ENCODE measurements around the gene HSDL1.

DNA sequence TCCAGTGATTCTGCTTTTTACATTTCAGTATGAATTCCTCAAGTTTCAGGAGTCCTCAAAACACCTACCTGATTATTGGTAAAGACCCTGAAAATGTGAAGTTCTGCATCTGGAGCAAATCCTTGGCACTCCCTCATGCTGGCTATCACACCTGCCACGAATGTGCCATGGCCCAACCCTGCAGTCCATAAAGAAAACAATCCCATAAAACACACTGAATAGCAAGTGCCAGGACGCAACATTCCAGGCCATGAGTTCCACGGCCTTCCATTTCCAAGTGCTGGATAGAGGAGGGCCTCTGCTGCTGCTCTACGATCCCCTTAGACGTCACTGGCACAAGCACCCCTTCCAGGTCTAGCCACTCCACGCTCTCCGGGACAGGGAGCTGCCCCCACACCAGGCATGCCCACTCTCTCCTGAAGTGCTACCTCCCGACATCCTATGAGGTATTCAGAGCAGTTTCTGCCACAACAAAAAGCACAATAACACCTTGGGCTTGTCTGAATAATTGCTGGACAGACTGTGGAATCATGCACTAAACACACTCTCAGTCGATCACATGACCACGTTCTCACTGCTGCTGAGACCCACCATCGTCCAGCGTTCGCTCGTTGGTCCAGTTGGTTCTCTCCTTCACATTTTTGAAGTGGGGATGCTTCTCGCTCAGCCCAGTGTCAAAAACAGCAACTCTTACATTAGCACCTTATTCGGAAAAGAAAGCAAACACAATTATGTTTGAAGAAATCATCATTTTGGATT, 51.7 kb downstream of the HSDL1 start:
- TF ChIP-seq EZH2 (IDR thresholded peaks at IDR 0.05) (no peak), EZH2phosphoT487 (IDR thresholded peaks at IDR 0.05) (no peak)
- TF ChIP-seq, protein P1, sequence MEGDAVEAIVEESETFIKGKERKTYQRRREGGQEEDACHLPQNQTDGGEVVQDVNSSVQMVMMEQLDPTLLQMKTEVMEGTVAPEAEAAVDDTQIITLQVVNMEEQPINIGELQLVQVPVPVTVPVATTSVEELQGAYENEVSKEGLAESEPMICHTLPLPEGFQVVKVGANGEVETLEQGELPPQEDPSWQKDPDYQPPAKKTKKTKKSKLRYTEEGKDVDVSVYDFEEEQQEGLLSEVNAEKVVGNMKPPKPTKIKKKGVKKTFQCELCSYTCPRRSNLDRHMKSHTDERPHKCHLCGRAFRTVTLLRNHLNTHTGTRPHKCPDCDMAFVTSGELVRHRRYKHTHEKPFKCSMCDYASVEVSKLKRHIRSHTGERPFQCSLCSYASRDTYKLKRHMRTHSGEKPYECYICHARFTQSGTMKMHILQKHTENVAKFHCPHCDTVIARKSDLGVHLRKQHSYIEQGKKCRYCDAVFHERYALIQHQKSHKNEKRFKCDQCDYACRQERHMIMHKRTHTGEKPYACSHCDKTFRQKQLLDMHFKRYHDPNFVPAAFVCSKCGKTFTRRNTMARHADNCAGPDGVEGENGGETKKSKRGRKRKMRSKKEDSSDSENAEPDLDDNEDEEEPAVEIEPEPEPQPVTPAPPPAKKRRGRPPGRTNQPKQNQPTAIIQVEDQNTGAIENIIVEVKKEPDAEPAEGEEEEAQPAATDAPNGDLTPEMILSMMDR (IDR thresholded peaks at IDR 0.05), result no peak
